Nephron progenitor cell (in vitro differentiated cells): ENCODE measurements around the gene ZFY.

Experiments
- DNase-seq: peaks from one replicate; pipeline ENCODE4 v3.0.0; 2021
- H3K27ac Mint-ChIP-seq: 2 replicates; pipeline ENCODE4 v1.8.0; 2021; ENCODE audit warnings: mild to moderate bottlenecking, moderate library complexity, mixed read lengths
- H3K27me3 Mint-ChIP-seq: 2 replicates; pipeline ENCODE4 v1.8.0; 2021; ENCODE audit warnings: mild to moderate bottlenecking, low read depth, mixed read lengths; ENCODE audit not compliant: poor library complexity
- H3K36me3 Mint-ChIP-seq: 2 replicates; pipeline ENCODE4 v1.8.0; 2021; ENCODE audit warnings: low read depth, mixed read lengths
- H3K4me1 Mint-ChIP-seq: 2 replicates; pipeline ENCODE4 v1.8.0; 2021; ENCODE audit warnings: mixed read lengths
- H3K4me3 Mint-ChIP-seq: 2 replicates; pipeline ENCODE4 v1.8.0; 2021; ENCODE audit warnings: mild to moderate bottlenecking, moderate library complexity, mixed read lengths
- H3K9me3 Mint-ChIP-seq: 2 replicates; pipeline ENCODE4 v1.8.0; 2021; ENCODE audit warnings: mild to moderate bottlenecking, moderate library complexity, mixed read lengths
- TF ChIP-seq, protein P1 (sequence below): fragments of 200-600 bp; sonication (generic); IDR thresholded peaks from 2 replicates; pipeline ENCODE4 v1.5.0; 2021; ENCODE audit warnings: antibody characterized with exemption

ZFY gene

DNA sequence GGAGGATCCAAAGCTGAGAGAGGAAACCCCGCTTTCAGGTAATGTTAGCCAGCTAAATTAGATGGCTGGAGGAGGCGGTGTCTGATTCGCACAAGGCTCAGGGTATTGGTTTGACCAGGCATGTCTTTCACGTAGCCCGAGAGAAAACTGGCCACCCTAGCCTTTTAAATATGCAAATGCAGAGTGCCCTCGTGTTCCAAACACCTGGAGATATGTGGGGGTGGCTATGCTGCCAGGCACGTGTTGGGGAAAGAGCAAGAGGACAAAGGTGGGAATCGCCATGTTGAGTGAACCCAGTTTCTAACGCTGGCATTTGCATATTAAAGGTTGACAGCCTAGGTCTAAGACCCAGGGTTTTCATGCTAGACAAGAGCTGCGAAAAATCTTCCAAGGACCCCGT lies 84.4 kb downstream of the ZFY start:
- no peak for DNase-seq
- Mint-ChIP-seq H3K36me3 (no peaks in the 10 kb centered on the region), H3K27me3 (no peaks in the 10 kb centered on the region), H3K9me3 (no peaks in the 10 kb centered on the region), H3K27ac (no peak overlapping the region), H3K4me1 (no peaks in the 10 kb centered on the region), H3K4me3 (no peak overlapping the region)
- TF ChIP-seq, protein P1, sequence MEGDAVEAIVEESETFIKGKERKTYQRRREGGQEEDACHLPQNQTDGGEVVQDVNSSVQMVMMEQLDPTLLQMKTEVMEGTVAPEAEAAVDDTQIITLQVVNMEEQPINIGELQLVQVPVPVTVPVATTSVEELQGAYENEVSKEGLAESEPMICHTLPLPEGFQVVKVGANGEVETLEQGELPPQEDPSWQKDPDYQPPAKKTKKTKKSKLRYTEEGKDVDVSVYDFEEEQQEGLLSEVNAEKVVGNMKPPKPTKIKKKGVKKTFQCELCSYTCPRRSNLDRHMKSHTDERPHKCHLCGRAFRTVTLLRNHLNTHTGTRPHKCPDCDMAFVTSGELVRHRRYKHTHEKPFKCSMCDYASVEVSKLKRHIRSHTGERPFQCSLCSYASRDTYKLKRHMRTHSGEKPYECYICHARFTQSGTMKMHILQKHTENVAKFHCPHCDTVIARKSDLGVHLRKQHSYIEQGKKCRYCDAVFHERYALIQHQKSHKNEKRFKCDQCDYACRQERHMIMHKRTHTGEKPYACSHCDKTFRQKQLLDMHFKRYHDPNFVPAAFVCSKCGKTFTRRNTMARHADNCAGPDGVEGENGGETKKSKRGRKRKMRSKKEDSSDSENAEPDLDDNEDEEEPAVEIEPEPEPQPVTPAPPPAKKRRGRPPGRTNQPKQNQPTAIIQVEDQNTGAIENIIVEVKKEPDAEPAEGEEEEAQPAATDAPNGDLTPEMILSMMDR = no peak

DNA sequence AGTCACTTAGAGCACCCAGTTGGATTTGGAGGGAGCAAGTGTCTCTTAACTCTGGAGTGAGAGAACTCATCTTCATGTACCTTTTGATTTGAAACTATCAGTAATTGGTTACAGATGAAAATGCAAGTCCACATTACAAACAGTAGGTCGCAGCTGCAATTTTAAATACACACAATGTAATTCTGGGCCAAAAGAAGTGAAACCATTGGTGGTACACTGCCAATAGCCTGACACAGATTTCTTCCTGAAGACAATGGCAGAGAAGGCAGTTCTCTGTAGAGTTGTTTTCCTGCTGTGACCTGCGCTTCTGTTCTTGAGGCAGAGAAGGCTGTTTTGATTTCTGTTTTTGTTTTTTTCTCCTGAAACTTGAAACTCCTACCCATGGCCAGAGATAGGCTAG lies 86.0 kb downstream of the ZFY start:
- no peaks in the 10 kb centered on the region for H3K9me3 Mint-ChIP-seq
- H3K27me3 Mint-ChIP-seq = no peaks in the 10 kb centered on the region
- no peak overlapping the region for H3K27ac Mint-ChIP-seq
- TF ChIP-seq, protein P1 = no peak
- no peaks in the 10 kb centered on the region for H3K4me1 Mint-ChIP-seq
- no peak overlapping the region for H3K4me3 Mint-ChIP-seq
- H3K36me3 Mint-ChIP-seq = no peaks in the 10 kb centered on the region
- no peak for DNase-seq

DNA sequence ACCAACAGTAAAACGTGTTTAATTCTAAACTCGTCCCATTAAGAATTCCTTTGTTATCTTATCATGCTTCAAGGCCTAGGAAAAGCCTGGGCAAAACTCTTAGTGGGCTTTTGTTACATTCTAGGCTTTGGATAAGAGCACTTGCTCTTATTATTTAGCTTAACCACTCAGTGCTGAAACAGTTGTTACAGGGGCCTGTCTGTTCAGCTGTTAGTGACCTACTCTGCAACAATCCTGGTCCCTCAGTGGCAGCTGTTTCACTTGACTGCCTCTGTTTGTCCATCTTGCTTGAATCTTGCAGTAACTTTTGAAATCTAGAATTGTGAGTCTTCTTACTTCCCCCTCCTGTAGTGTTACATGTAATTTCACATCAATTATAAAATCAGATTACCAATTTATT lies 88.4 kb downstream of the ZFY start:
- Mint-ChIP-seq H3K27ac (no peak overlapping the region), H3K9me3 (no peaks in the 10 kb centered on the region), H3K36me3 (no peaks in the 10 kb centered on the region), H3K4me3 (no peak overlapping the region), H3K4me1 (no peaks in the 10 kb centered on the region), H3K27me3 (no peaks in the 10 kb centered on the region)
- TF ChIP-seq, protein P1 = no peak
- DNase-seq = no peak

DNA sequence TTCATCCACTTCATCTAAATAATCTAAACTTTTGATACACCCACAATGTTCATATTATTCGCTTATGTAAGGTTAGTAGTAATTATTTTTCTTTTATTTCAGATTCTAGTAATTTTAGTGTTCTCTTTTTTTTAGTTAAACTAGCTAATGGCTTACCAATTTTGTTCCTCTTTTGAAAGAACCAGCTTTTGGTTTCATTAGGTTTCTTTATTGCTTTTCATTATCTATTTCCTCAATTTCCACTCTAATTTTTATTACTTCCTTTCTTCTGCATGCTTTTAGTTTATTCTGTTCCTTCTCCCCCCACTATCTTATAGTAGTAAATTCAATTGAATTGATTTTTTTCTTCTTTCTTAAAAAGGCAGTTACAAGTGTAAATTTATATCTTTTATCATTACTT lies 90.2 kb downstream of the ZFY start:
- H3K27me3 Mint-ChIP-seq = no peaks in the 10 kb centered on the region
- no peaks in the 10 kb centered on the region for H3K4me1 Mint-ChIP-seq
- no peaks in the 10 kb centered on the region for H3K9me3 Mint-ChIP-seq
- H3K27ac Mint-ChIP-seq = no peak overlapping the region
- H3K4me3 Mint-ChIP-seq = no peak overlapping the region
- no peaks in the 10 kb centered on the region for H3K36me3 Mint-ChIP-seq
- TF ChIP-seq, protein P1 = no peak
- no peak for DNase-seq
